HepG2 (cell line): ENCODE results near the gene ILDR2. TPM values are rescaled to one million over a fixed set of nuclear protein-coding genes. Genes with fewer than 3 reads are reported as not detected.

Source experiments
- AHDC1 ChIP-seq: sonication (generic); formaldehyde crosslinking; IDR thresholded peaks from 2 replicates; pipeline ENCODE4 v1.5.1; 2020; ENCODE audit warnings: mild to moderate bottlenecking, missing genetic modification reagents, borderline replicate concordance
- HNF1A ChIP-seq, 2 experiments: sonication (generic) in 1 of 2; formaldehyde crosslinking in 1 of 2; IDR thresholded peaks; 2 replicates each; pipeline versions ENCODE4 v1.4.0 to v1.6.1; 2016 to 2020; ENCODE audit warnings: borderline replicate concordance in 1 of 2, low read depth in 1 of 2, mild to moderate bottlenecking in 1 of 2, missing genetic modification reagents in 1 of 2
- JARID2 ChIP-seq: sonication (generic); formaldehyde crosslinking; IDR thresholded peaks from 2 replicates; pipeline ENCODE4 v1.8.1; 2023; ENCODE audit warnings: missing genetic modification reagents, inconsistent platforms; ENCODE audit not compliant: insufficient replicate concordance
- MAFK ChIP-seq, 2 experiments: IDR thresholded peaks in 1 of 2; conservative IDR thresholded peaks in 1 of 2; 2 replicates each; pipeline ENCODE4 v1.6.1; 2011; ENCODE audit warnings: improper control_type of control experiment in 2 of 2, low read length in 2 of 2
- MED1 ChIP-seq: sonication (generic); formaldehyde crosslinking; IDR thresholded peaks from 2 replicates; pipeline ENCODE4 v1.4.0; 2020; ENCODE audit warnings: missing genetic modification reagents
- MXI1 ChIP-seq: IDR thresholded peaks from 3 replicates; pipeline ENCODE4 v1.6.1; 2012; ENCODE audit warnings: low read depth, low read length, inconsistent platforms, borderline replicate concordance
- NONO ChIP-seq, 2 experiments: fragments of 450-650 bp in 1 of 2; sonication (generic) in 1 of 2; formaldehyde crosslinking in 1 of 2; IDR thresholded peaks in 1 of 2; conservative IDR thresholded peaks in 1 of 2; 2 replicates each; pipeline versions ENCODE4 v1.6.1 to v1.8.0; 2017 to 2022; ENCODE audit warnings: mild to moderate bottlenecking in 1 of 2, missing genetic modification reagents in 1 of 2, moderate library complexity in 1 of 2
- ONECUT2 ChIP-seq: sonication (generic); formaldehyde crosslinking; IDR thresholded peaks from 2 replicates; pipeline ENCODE4 v1.4.0; 2020; ENCODE audit warnings: missing genetic modification reagents
- SNAI1 ChIP-seq: sonication (generic); formaldehyde crosslinking; IDR thresholded peaks from 2 replicates; pipeline ENCODE4 v1.5.0; 2020; ENCODE audit warnings: mild to moderate bottlenecking, missing genetic modification reagents, borderline replicate concordance
- TCF7L2 ChIP-seq: IDR thresholded peaks from 2 replicates; pipeline ENCODE4 v1.6.1; 2011; ENCODE audit warnings: mild to moderate bottlenecking, low read depth, low read length, moderate library complexity
- ZFP36L2 ChIP-seq: sonication (generic); formaldehyde crosslinking; IDR thresholded peaks from 2 replicates; pipeline ENCODE4 v1.4.0; 2020; ENCODE audit warnings: missing genetic modification reagents
- ZFP90 ChIP-seq: sonication (generic); formaldehyde crosslinking; IDR thresholded peaks from 2 replicates; pipeline ENCODE4 v1.8.0; 2022; ENCODE audit warnings: missing genetic modification reagents, mild to moderate bottlenecking, inconsistent platforms, borderline replicate concordance
- ZNF382 ChIP-seq: sonication (generic); formaldehyde crosslinking; IDR thresholded peaks from 2 replicates; pipeline ENCODE4 v1.5.0; 2020; ENCODE audit warnings: missing genetic modification reagents, mild to moderate bottlenecking, borderline replicate concordance
- ZNF850 ChIP-seq: sonication (generic); formaldehyde crosslinking; conservative IDR thresholded peaks from 2 replicates; pipeline ENCODE4 v1.9.0; 2021; ENCODE audit warnings: mild to moderate bottlenecking, missing genetic modification reagents
- polyA plus RNA-seq, 8 experiments: library from polyadenylated mRNA; depleted of rRNA in 3 of 8; stranded (reverse) in 7 of 8; unstranded in 1 of 8; fragments of >200 nt; fragmentation: Illumina TruSeq in 4 of 8; extraction: Trizol in 4 of 8; gene quantifications; 2 replicates each; pipeline versions ENCODE4 v1.2.1 to v1.2.3, GENCODE V29; 2011 to 2016; ENCODE audit warnings: low read depth in 4 of 8, missing spikeins in 1 of 8, mixed read lengths in 1 of 8; ENCODE audit not compliant: insufficient read depth in 1 of 8
- total RNA-seq, 5 experiments: library from RNA; depleted of rRNA; stranded (reverse); fragments of >200 nt; fragmentation: Illumina TruSeq; extraction: Trizol; gene quantifications; 2 replicates each; pipeline ENCODE4 v1.2.3, GENCODE V29; 2016; ENCODE audit warnings: low read depth in 1 of 5
- TF ChIP-seq, protein P1 (sequence below): sonication (generic); formaldehyde crosslinking; IDR thresholded peaks from 2 replicates; pipeline ENCODE4 v1.8.1; 2023; ENCODE audit warnings: mild to moderate bottlenecking, missing genetic modification reagents

ILDR2 gene
- total and polyA plus RNA-seq, 2 of the 13 experiments (the other 11 are each of a cell fraction or from before 2014, with no cell fraction given): 0.04 TPM; not detected in 1

DNA sequence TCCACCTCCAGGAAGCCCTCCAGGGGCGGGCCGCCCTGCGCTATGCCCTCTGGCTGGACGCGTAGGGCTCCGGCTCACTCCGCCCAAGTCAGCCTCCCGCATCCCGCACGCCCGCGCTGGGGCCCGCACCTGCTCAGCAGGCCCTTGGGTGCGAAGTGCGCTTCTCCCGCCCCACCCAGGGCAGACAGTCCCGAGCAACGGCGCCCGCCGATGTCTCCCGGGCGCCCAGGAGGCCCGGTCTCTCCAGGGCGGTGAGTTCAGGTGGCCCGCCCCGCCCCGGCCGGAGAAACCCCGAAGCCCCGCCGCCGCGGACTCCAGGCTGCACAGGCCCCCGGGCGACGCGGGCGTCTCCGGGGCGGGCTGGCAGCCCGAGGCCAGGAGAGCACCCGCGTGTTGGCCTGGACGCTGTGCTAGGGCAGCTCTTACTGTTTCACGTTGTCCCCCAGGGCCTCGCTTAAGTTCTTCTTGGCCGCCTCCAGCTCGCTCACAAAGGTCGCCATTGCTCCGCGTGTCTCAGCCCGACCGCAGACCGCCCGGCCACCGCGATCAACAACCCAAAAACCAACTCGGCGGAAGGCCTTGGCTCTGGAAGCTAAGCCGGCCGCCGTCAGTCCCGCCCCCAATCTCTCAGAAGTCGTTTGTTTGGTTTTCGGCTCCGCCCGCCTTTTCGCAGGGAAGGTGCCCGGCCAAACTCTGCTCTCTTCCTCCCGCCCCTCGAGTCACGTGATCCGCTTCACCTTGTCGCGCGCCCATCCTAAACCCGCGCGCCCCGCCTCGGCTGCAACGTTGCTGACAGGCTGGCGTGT, 99.4 kb downstream of the ILDR2 start, which contains the start of gene TADA1 (continued):
- TF ChIP-seq HNF1A (IDR thresholded peaks at IDR 0.05; ENCODE audit: low read depth) (0 out of 2 replicates have a peak, but pooled peaks have one; percentile 22), HNF1A (CRISPR knock-in tag; IDR thresholded peaks at IDR 0.05; ENCODE audit: borderline replicate concordance) (no peak; the same call in 1 of the 2 replicates), ONECUT2 (CRISPR knock-in tag) (no peak), ZFP90 (CRISPR knock-in tag) (0 out of 2 replicates have a peak, but pooled peaks have one; percentile 7), MXI1 (peak; percentile 47; the same call in 1 of the 3 replicates), JARID2 (CRISPR knock-in tag) (no peak), SNAI1 (CRISPR knock-in tag) (no peak; the same call in 1 of the 2 replicates), ZNF850 (0 out of 2 replicates have a peak, but pooled peaks have one; percentile 61), ZFP36L2 (CRISPR knock-in tag) (no peak), MAFK (conservative IDR thresholded peaks at IDR 0.05 in 1 of 2, IDR thresholded peaks at IDR 0.05 in 1 of 2; ENCODE audit: low read length in 2 of 2) (no peak), NONO (IDR thresholded peaks at IDR 0.05) (no peak), NONO (CRISPR knock-in tag; conservative IDR thresholded peaks at IDR 0.05) (peak; percentile 87), ZNF382 (CRISPR knock-in tag) (no peak), MED1 (CRISPR knock-in tag) (peak; percentile 50; the same call in 1 of the 2 replicates), AHDC1 (CRISPR knock-in tag) (no peak), TCF7L2 (no peak)
- TF ChIP-seq, protein P1, sequence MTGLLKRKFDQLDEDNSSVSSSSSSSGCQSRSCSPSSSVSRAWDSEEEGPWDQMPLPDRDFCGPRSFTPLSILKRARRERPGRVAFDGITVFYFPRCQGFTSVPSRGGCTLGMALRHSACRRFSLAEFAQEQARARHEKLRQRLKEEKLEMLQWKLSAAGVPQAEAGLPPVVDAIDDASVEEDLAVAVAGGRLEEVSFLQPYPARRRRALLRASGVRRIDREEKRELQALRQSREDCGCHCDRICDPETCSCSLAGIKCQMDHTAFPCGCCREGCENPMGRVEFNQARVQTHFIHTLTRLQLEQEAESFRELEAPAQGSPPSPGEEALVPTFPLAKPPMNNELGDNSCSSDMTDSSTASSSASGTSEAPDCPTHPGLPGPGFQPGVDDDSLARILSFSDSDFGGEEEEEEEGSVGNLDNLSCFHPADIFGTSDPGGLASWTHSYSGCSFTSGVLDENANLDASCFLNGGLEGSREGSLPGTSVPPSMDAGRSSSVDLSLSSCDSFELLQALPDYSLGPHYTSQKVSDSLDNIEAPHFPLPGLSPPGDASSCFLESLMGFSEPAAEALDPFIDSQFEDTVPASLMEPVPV (CRISPR knock-in tag): 0 out of 2 replicates have a peak, but pooled peaks have one; percentile 38
